GM12878 (cell line): ENCODE results near the gene AMN1. TPM values are rescaled to one million over a fixed set of nuclear protein-coding genes. Genes with fewer than 3 reads are reported as not detected.
A peak's percentile ranks its signal among the peaks of the same experiment; 100 is the strongest.

ENCODE experiments used
- ATF2 ChIP-seq: IDR thresholded peaks from 2 replicates; pipeline ENCODE4 v1.6.1; 2012; ENCODE audit warnings: low read length, inconsistent platforms
- ATF7 ChIP-seq: fragments of 450-650 bp; IDR thresholded peaks from 2 replicates; pipeline ENCODE4 v1.6.1; 2016; ENCODE audit warnings: low read depth, mild to moderate bottlenecking
- BMI1 ChIP-seq: fragments of 450-650 bp; IDR thresholded peaks from 2 replicates; pipeline ENCODE4 v1.6.1; 2016; ENCODE audit warnings: mild to moderate bottlenecking, moderate library complexity, borderline replicate concordance
- CHD4 ChIP-seq: fragments of 200-600 bp; sonication (generic); IDR thresholded peaks from 2 replicates; pipeline ENCODE4 v1.6.1; 2016; ENCODE audit warnings: mild to moderate bottlenecking
- EED ChIP-seq: sonication (generic); IDR thresholded peaks from 2 replicates; pipeline ENCODE4 v1.6.1; 2016; ENCODE audit warnings: antibody characterized with exemption, low read depth
- EP300 ChIP-seq, 2 experiments: fragments of 150-350 bp in 1 of 2; IDR thresholded peaks; 2 replicates each; pipeline ENCODE4 v1.6.1; 2011 to 2012; ENCODE audit warnings: low read depth in 2 of 2, low read length in 2 of 2, borderline replicate concordance in 1 of 2, improper control_type of control experiment in 1 of 2, inconsistent platforms in 1 of 2; ENCODE audit not compliant: control insufficient read depth in 1 of 2
- ESRRA ChIP-seq: IDR thresholded peaks from 2 replicates; pipeline ENCODE4 v1.6.1; 2012; ENCODE audit warnings: mild to moderate bottlenecking, low read length, improper control_type of control experiment
- GABPA ChIP-seq: IDR thresholded peaks from 2 replicates; pipeline ENCODE4 v1.6.1; 2014; ENCODE audit warnings: antibody characterized with exemption, low read depth, mild to moderate bottlenecking, inconsistent platforms
- HDAC6 ChIP-seq: fragments of 200-600 bp; sonication (generic); IDR thresholded peaks from one replicate; pipeline ENCODE4 v1.8.0; 2017; ENCODE audit warnings: antibody characterized with exemption; ENCODE audit not compliant: unreplicated experiment
- HSF1 ChIP-seq: fragments of 150-350 bp; IDR thresholded peaks from 2 replicates; pipeline ENCODE4 v1.6.1; 2014; ENCODE audit warnings: mild to moderate bottlenecking, low read depth, low read length
- LARP7 ChIP-seq: fragments of 450-650 bp; IDR thresholded peaks from 2 replicates; pipeline ENCODE4 v1.6.1; 2017; ENCODE audit warnings: mild to moderate bottlenecking
- MLLT1 ChIP-seq: fragments of 450-650 bp; IDR thresholded peaks from 2 replicates; pipeline ENCODE4 v1.6.1; 2016; ENCODE audit warnings: mild to moderate bottlenecking
- NFXL1 ChIP-seq: fragments of 450-650 bp; IDR thresholded peaks from 2 replicates; pipeline ENCODE4 v1.6.1; 2017; ENCODE audit warnings: antibody characterized with exemption, mild to moderate bottlenecking, borderline replicate concordance
- NR2C2 ChIP-seq: IDR thresholded peaks from 2 replicates; pipeline ENCODE4 v1.6.1; 2011; ENCODE audit warnings: borderline replicate concordance, low read depth; ENCODE audit not compliant: control insufficient read depth, insufficient read length
- NRF1 ChIP-seq: conservative IDR thresholded peaks from 2 replicates; pipeline ENCODE4 v1.6.1; 2011; ENCODE audit warnings: mild to moderate bottlenecking, low read depth, low read length, improper control_type of control experiment
- PML ChIP-seq: IDR thresholded peaks from 2 replicates; pipeline ENCODE4 v1.6.1; 2012; ENCODE audit warnings: low read length, inconsistent platforms
- POLR2A ChIP-seq: IDR thresholded peaks from 2 replicates; pipeline ENCODE4 v1.6.1; 2011; ENCODE audit warnings: low read depth, mild to moderate bottlenecking, low read length
- SMARCA5 ChIP-seq: fragments of 450-650 bp; IDR thresholded peaks from 2 replicates; pipeline ENCODE4 v1.6.1; 2017; ENCODE audit warnings: mild to moderate bottlenecking
- SP1 ChIP-seq: IDR thresholded peaks from one replicate; pipeline ENCODE4 v1.6.1; 2011; ENCODE audit warnings: low read depth, low read length
- SREBF2 ChIP-seq: IDR thresholded peaks from 2 replicates; pipeline ENCODE4 v1.6.1; 2012; ENCODE audit warnings: mild to moderate bottlenecking, low read length
- SUPT20H ChIP-seq: IDR thresholded peaks from 2 replicates; pipeline ENCODE4 v1.6.1; 2011; ENCODE audit warnings: low read depth, mild to moderate bottlenecking, low read length, moderate library complexity, borderline replicate concordance; ENCODE audit not compliant: control insufficient read depth
- SUZ12 ChIP-seq: fragments of 200-600 bp; sonication (generic); IDR thresholded peaks from one replicate; pipeline ENCODE4 v1.6.1; 2018; ENCODE audit warnings: antibody characterized with exemption, mild to moderate bottlenecking; ENCODE audit not compliant: unreplicated experiment
- TBL1XR1 ChIP-seq: IDR thresholded peaks from 2 replicates; pipeline ENCODE4 v1.6.1; 2012; ENCODE audit warnings: low read depth, low read length, improper control_type of control experiment
- WRNIP1 ChIP-seq: IDR thresholded peaks from 2 replicates; pipeline ENCODE4 v1.6.1; 2011; ENCODE audit warnings: low read depth, low read length, improper control_type of control experiment, borderline replicate concordance
- YBX1 ChIP-seq: fragments of 450-650 bp; IDR thresholded peaks from 2 replicates; pipeline ENCODE4 v1.6.1; 2016; ENCODE audit warnings: antibody characterized with exemption
- polyA plus RNA-seq, 11 experiments: library from polyadenylated mRNA; depleted of rRNA in 4 of 11; unstranded in 6 of 11; stranded (reverse) in 5 of 11; fragments of >200 nt; fragmentation: Nextera tagmentation in 4 of 11; fragmentation: Illumina TruSeq in 1 of 11; extraction: Ambion mirVana in 4 of 11; extraction: Trizol in 1 of 11; gene quantifications; 1 replicate in 1 of 11; 2 replicates in 10 of 11; pipeline versions ENCODE4 v1.2.1 to v1.2.3, GENCODE V29; 2011 to 2016; ENCODE audit warnings: inconsistent platforms in 2 of 11, missing spikeins in 2 of 11, low read depth in 1 of 11
- total RNA-seq, 4 experiments: library from RNA; depleted of rRNA in 3 of 4; stranded (reverse); fragments of >200 nt in 3 of 4; fragmentation: Illumina TruSeq in 1 of 4; extraction: Trizol in 1 of 4; gene quantifications; 2 replicates each; pipeline versions ENCODE4 v1.2.1 to v1.2.3, GENCODE V29; 2013 to 2021
- TF ChIP-seq, protein P1 (sequence below): IDR thresholded peaks from 2 replicates; pipeline ENCODE4 v1.6.1; 2011; ENCODE audit warnings: borderline replicate concordance, low read depth, mild to moderate bottlenecking, moderate library complexity, low read length; ENCODE audit not compliant: insufficient read depth, poor library complexity, severe bottlenecking

Gene AMN1
- total and polyA plus RNA-seq, 10 of the 15 experiments (the other 5 are each of a cell fraction or from before 2014, with no cell fraction given): 5.4 to 19.3 (median 9.3) TPM

DNA sequence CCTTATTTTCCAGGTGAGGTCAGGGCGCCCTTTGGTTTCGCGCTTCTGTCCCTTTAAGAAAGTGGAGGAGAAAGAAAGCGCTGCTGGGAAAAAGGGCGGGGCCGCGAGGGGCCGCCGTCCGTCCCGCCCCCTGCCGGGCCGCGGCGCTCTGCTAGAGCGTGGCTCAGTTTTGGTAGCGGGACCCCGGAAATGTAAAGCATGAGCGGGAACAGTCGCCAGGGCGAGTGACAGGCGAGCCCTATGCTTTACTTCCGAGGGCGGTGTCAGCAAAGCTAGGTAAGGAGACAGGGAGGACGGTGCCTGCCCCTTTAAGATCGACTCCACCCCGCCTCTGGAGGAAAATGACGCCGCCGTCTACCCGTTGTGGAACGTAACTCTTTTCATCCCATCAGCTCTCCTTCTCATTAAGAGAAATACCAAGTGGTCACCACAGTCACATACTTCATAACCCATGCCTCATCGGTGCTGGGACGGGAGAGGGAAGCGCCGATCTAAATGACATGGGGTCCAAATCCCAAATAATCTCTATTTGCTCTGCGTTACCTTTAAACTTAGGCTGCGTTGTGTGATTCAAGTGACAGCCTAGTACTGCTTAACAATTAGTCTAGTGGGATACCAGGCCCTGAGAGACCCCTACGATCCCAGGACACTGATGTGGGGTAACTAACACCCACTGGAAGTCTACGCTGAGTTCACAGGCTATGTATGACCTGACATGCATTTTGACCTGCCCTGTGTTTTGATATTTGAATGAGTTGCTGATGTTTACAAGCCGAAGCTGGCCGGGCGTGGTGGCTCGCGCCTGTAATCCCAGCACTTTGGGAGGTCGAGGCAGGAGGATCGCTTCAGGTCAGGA is 69.5 kb downstream of the AMN1 start, which contains the start of gene ETFBKMT (continued):
- TF ChIP-seq, protein P1, sequence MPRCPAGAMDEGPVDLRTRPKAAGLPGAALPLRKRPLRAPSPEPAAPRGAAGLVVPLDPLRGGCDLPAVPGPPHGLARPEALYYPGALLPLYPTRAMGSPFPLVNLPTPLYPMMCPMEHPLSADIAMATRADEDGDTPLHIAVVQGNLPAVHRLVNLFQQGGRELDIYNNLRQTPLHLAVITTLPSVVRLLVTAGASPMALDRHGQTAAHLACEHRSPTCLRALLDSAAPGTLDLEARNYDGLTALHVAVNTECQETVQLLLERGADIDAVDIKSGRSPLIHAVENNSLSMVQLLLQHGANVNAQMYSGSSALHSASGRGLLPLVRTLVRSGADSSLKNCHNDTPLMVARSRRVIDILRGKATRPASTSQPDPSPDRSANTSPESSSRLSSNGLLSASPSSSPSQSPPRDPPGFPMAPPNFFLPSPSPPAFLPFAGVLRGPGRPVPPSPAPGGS: peak; percentile 11
- TF ChIP-seq HSF1 (no peak), NFXL1 (no peak), ESRRA (peak; percentile 29; the same call in 1 of the 2 replicates), SP1 (peak; percentile 68), WRNIP1 (no peak), HDAC6 (no peak), CHD4 (no peak), TBL1XR1 (0 out of 2 replicates have a peak, but pooled peaks have one; percentile 53), SUPT20H (no peak), GABPA (peak; percentile 65), NR2C2 (no peak), YBX1 (no peak), EED (no peak), SREBF2 (no peak), BMI1 (no peak), NRF1 (no peak), PML (no peak), LARP7 (0 out of 2 replicates have a peak, but pooled peaks have one; percentile 28), EP300 (IDR thresholded peaks at IDR 0.05; ENCODE audit: borderline replicate concordance in 1 of 2, control insufficient read depth in 1 of 2, low read depth in 2 of 2, low read length in 2 of 2) (no peak), MLLT1 (peak; percentile 81; the same call in 1 of the 2 replicates), POLR2A (peak; percentile 54; the same call in 1 of the 2 replicates), SMARCA5 (no peak), ATF2 (peak; percentile 31; the same call in 1 of the 2 replicates), SUZ12 (no peak), ATF7 (peak; percentile 83)
